GM21619 (cell line): ENCODE results near the gene RPRD1B.
A peak's percentile ranks its signal among the peaks of the same experiment; 100 is the strongest.
"Not testable (repeated sequence)": the region's sequence is repeated elsewhere in the genome, so short reads cannot be mapped to it uniquely, and the experiment has no call there.

Experiments
- ATAC-seq: cut with Tn5 transposase; IDR thresholded peaks from one replicate; pipeline ENCODE4 v1.9.1; 2021; ENCODE audit not compliant: unreplicated experiment

The RPRD1B gene

DNA sequence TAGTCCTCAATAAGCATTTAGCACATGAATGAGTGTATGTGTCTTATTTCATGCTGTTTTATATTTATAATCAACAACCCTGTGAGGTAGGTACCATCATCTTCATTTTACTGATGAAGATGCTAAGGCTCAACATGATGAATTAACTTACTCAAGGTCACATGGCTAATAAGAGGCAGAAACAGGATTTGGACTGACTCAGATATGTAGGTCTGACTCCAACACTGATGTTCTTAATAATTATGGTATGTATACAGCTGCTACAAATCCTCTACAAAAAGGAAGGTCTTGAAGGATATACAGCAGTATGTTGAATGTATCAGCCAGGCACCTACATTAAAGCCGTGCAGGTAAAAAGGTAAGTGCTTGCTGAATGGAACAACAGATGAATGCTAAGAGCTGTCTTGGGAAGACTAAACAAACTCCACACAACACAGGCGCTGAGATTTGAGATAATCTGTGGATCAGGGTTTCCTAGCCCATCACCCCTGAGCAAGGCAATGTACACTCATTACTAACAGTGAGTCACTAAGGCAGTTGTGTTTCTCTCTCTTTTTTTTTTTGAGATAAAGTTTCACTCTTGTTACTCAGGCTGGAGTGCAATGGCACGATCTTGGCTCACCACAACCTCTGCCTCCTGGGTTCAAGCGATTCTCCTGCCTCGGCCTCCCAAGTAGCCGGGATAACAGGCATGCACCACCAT is 32.2 kb upstream of the RPRD1B start:
- ATAC-seq = no peak

DNA sequence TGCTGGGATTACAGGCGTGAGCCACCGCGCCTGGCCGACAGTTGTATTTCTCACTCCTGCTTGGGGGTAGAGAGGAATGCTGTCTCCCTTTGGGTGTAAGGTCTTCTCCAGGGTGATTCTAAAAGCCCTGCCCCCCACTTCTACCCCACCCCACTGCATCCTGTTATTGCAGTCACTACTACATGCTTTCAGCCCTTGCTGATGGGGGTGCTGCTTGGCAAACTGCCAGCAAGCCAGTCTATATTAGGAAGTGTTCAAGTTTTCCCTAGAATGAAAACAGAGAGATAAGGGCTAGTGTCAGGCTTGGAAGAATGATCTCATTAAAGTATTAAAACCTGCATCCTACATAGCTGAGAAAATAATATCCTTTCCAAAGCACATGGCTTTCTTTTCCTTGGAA is 31.6 kb upstream of the RPRD1B start:
- ATAC-seq = no peak

DNA sequence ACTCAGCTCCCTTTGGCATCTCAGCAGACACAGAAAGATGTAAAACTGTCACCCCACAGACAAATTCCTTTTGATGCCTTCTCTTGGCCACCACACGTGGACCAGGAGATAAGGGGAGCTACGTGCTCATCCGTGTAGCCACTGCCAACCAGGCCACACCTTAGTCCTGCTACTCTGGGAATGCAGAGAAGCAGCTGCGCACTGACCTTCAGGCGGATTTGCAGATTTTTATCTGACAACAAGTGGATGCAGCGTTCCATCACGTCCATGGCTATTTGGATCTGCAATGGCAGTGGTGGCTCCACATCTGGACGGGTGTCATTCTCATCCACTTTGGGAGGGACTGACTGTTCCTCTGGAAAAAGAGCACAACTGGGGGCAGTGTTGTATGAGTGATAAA is 31.1 kb upstream of the RPRD1B start:
- no peak for ATAC-seq

DNA sequence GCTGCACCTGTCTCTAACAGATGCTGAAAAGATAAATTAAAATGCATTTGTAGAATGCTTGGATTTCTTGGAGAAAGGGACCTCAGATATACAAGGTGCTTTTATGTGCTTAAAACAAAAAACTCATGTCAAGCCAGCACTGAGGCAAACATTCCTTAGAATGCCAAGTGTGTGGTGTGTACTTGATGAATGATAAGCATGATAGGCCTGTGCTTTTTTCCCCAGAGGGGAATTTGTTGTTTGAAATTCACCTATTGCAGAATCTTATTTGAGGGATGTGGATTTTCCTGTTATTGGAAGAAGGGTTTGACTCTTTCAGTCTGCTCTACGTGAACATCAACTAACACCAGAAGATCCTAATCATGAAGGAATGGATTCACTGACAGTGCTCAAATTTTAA is 29.1 kb upstream of the RPRD1B start:
- ATAC-seq = no peak

DNA sequence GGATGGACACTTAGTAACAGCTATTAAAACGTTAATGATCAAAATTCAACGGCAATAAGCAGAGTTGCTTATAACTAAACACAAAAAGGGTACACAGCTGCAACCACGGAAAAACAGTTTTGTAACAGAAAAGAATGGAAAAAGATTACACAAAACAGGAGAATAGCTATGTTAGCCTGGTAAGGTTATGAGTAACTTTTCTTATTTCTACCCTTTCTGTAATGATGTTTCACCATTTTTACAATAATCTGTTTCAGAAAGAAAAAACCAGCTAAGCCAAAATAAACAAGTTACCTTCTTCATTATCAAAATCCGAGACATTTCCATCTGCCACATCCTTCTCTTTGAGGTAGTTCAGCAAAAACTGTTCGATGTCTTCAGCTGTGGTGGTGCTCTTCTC is 27.6 kb upstream of the RPRD1B start:
- no peak for ATAC-seq

DNA sequence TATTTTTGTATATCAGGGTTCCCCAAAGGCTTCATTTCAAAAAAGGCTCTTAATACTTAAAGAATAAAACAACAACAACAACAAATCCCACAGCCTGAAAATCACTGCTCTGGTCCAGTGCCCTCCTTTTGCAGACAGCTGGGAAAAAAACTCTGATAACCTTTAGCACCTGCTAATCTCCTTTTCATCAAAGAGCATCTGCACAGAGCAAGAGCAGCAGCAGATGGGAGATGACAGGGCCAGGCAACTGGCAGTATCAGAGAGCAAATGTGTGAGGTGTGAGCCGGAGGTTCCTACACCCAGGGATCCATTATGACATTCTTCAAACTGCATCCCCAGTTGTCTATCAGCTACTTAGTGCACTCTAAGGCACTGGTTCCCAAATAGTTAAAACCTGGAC is 26.0 kb upstream of the RPRD1B start:
- ATAC-seq = no peak

DNA sequence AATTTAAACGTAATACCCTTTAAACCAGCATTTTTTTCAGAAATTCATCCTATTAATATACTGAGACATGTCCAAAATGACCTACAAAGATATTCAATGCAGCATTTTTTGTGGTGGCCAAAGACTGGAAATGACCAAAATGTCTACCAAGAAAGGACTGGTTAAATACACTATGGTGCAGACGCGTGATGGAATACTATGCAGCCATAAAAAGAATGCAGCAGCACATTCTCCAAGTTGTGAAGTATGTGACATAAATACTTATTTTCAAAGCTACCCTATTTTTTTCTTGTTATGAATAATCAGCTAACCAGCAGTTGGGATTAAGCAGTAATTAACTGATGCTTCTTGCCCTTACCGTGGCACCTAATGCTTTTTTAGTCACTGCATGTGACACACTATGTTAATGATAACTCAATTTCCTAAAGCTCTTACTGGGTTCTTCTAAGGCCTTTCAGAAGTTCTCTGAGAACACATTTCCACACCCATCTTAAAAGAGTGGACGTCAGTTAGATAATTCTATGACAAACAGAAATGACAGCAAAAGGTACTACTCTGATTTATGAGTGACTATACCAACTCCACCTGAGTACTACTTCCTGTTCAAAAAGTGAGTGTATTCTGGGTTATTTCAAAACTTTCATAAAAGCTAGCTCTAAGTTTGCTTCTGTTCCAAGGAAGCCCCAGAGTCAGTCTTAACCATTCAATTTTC is 25.2 kb upstream of the RPRD1B start:
- no peak for ATAC-seq

DNA sequence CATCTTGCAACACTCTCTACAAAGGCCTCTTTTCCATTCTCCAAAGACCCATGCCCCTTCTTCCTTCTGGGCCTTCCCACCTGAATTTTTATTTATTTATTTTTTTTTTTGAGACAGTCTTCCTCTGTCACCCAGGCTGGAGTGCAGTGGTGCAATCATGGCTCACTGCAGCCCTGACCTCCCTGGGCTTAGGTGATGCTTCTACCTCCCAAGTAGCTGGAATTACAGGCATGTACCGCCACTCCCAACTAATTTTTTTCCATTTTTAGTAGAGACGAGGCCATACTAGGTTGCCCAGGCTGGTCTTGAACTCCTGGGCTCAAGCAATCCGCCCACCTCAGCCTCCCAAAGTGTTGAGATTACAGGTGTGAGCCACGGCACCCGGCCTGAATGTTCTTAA is 24.1 kb upstream of the RPRD1B start:
- not testable (repeated sequence) for ATAC-seq

DNA sequence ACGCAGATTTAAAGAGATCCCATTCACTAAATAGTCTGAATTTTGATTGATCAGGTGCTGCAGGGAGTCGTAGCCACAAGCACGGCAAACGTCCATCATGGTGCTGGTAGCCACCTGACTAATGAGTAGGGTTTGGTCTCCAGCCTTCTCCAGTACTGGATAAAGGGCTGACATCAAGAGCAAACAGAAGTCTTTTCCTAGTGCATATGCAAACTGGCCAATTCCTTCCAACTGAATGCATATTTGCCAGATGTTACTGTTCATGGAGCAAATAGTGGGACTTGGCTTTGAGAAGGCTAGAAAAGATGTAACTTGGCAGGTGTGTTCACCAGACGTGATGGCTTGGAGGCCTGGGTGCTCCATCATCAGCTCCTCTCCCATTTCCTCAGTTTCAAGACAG is 21.9 kb upstream of the RPRD1B start:
- no peak for ATAC-seq

DNA sequence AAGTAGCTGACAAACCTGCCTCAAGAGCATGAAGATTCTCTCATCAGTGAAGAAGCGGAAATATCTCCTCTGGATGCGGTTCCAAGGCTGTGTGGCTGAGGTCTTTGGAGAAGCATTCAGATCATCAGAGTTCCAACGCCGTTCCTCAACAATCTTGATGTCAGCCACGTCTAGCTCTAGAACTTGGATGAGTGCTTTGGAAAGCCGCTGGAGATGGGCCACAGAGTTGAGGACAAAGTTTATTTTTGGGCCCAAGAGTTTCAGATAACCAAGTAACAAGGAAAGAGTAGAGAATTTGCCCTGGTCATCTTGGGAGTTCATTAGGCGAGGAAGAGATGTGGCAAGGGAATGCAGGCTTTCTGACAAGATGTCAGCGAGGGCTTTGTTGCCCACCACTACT is 21.2 kb upstream of the RPRD1B start:
- ATAC-seq = no peak

DNA sequence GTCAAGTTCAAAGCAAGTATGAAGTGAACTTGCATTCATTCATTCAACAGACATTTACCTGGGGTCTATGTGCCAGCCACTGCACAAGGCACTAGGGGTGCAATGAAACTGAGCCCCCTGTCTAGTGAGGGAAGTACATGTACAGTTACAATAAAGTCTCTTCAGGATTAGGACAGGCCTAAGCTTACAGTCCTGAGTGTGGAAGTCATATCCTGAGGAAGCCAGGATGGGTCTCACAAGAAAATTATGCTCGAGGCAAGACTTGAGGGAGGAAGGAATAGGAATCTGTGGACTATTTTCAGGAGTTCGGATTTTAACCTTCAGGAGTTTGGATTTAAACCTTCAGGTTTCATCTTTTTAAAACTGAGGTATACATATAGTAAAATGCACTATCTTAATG is 19.7 kb upstream of the RPRD1B start:
- ATAC-seq = no peak

DNA sequence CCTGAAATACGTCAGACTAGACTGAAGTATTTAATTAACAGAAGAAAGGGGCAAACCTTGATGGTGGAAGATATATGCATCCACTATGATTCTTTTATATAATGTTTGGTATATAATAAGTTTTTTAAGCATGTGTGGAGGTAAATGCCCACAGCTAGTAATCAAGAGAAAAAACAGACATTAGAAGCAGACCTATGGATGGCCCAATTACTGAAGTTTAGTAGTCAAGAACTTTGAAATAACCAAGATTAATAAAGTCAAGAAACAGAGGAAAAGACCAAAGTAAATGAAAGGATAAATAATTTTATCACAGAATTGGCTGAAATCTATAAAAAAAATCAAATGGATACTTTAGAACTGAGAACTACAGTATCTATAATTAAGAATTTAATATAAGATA is 15.6 kb upstream of the RPRD1B start:
- no peak for ATAC-seq

DNA sequence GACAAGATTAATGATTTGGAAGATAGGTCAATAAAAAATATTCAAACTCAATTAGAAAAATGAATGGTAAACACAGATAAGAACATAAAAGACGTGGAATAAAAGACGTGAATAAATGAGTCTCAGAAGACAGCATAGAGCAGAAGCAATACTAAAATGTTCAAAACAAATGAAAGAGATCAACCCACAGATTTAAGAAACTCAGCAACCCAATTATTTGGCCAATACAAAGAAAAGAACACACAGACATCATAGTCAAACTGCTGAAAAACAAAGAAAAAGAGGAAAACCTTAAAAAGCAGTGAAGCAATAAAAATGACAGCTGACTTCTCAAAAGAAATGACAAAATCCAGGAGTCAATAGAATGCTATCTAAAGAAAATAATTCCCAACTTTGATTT is 15.2 kb upstream of the RPRD1B start:
- no peak for ATAC-seq

DNA sequence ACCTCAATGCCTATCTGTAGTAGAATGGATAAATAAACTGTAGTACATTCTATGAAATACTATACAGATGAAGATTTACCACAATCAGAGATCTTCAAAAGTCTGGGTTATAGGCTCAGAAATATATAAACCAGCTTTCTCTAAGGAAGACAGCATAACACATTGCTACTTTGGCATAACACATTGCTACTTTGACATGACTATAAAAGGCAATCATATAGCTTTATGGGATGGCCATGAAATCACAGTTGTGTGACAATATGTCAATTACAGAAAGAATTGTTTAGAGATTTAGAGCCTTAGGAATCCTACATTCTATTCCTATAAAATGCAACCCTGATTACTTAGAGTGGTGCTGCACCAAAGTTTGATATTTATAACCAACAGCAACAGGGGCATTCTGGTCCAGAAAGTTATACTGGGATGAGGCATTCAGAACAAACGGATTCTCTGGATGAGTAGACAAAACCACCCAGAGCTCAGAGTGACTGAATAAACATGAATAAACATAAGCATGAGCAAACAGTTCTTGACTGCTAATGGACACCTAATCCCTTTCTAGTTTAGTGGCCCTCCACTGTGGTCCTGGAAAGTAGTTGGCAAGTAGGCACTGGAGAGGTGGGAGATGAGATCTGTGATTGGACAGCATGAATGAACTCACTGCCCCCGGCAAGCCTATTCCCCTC is 12.3 kb upstream of the RPRD1B start:
- no peak for ATAC-seq

DNA sequence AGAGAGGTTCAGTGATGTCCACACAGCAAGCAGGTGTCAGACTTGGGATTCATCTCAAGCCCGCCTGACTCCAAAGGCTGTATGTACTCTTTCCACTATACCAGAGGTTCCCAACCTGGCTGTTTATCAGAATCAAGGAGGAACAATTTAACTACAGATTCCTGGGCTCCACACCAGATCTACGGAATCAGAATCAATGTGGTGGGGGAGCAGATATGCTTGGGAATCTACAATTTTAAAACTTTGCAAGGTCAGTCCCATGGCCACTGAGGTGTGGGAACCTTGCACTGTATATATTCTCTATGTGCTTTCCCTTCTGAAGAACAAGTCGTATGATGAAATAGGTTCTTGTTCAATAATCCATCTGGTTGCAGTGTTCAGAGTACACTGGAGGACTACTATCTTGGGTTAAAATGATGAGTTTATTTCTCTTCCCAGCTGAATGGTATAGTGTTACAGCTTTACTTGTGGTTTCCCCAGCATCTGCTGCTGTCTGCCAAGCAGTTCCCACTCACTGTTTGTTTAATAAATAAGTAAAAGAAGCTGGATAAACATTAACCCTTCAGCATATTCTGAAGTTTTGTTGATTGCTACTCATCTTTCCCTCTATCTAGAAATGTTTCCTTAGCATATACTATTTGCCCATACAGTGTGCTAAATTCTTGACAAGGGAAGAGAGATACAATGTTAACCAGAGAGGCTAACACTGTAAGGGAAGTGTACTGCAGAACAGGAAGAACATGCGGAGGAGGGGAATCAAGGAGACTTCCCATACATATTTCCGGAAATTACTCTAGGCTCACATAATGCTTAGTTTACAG is 10.2 kb upstream of the RPRD1B start:
- no peak for ATAC-seq

DNA sequence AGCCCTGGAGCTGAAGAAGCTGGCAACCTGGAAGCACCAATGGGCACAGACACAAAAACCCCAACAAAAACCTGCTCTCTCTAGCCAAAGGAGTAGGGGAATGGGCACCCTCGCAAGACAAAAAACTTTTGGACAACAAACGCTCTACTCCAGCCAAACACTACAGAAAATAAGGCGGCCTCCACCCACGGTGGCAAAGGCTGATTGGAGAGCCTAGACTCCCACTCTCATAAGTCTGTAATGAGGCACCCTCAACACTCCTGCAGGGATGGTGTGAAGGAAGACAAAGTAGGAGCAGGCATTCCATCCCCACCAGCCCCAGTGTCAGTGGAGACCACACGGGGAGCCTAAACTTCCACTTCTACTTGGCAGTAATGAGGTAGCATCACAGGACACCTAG is 9.1 kb upstream of the RPRD1B start:
- no peak for ATAC-seq

DNA sequence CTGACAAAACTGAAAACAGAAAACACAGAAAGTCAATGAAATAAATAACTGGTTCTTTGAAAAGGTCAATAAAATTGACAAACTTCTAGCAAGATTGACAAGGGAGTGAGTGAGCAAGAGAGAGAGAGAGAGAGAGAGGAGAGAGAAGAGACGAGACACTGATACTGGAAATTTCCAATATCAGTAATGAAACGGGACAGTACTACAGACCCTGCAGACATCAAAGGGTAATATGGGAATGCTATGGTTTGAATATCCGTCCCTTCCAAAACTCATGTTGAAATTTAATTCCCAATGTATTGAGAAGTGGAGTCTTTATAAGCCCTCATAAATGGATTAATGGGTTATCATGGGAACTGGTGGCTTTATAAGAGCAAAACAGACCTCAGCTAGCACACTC is 4.1 kb upstream of the RPRD1B start:
- no peak for ATAC-seq

DNA sequence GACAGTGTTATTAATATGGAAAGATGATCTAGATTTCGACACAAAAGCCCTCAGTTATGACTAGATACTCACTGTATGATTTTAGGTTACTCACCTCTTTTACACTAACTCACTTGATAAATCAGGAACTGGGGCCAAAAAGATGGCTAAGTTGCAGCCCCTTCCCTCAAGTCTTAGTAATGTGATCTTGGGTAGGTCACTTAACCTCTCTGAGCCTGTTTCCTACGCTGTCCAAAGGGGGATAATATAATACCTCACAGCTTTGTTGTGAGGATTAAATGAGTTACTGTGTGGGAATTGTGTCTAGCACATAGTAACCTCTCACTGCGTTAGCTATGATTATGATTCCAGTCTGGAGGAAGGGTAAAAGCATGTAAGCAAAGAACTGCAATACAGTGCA is 1.6 kb upstream of the RPRD1B start:
- ATAC-seq = no peak

DNA sequence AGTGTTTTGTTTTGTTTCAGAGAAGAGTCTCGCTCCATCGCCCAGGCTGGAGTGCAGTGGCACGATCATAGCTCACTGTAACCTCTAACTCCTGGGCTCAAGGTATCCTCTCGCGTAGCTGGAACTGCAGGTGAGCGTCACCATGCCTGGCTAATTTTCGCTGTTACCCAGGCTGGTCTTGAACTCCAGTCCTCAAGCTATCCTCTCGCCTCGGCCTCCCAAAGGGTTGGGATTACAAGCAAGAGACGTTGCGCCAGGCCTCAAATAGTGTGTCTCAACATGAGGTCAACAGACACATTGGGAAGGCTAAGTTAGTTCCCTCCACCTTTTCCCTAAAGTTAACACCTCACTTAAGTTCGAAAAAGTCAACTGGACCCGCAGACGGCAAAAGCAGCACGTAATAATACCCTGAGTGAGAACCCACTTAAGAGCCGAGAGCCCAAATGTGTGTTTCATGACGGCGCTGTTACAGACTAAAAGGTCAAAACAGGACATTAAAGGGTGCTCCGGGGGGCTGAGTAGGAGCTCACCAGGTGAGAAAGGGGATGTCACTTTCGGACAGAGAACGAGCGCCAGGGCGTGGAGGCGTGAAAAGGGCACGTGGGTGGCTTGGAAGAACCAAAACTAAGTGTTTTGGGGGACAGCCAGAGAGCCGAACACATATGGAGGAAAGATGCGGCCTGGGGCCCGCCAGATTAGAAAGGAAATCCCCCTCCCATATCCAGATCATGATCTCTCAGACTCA is 789 bp upstream of the RPRD1B start:
- peak; percentile 44 for ATAC-seq

DNA sequence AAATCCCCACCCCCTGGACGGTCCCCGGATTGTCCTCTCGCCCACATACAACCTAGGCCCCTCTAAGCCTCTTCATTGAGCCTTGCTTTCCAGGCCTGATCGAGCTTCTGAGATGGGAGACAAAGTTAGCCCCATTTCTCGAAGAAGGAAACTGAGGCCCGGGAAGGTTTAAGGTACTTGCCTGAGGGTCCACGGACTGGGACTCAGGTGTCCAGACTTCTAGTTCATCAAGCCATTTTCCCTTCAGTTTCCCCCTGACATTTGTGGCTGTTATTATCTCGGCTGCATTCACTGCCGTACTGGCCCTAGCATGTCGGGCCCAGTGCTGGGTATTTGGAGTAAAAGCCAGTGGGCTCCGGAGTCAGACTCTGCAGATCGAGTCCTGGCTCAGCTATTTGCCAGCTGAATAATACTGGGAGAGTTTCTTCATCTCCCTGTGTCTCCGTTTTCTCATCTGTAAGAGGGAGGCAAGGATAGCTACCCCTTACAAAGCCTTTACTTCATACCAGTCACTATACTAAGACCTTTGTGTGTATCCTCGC is 633 bp downstream of the RPRD1B start:
- peak; percentile 5 for ATAC-seq

DNA sequence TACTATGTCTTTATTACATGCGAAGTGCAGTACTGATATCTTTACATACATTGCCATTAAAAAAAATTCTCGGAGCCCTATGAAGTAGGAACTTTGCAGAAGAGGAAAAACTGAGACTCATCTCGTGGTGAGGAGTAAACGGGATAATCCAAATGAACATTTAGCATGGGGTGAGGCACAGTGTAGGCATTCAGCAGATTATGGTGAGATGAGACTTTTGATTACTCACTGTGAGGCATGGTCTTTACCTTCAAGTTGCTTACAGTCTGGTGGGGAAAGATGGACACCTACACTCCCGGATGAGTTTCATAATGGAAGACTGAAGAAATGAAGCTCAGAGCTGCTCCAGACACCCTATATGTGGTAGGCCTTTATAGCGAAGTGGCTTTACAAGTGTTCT is 1.4 kb downstream of the RPRD1B start:
- no peak for ATAC-seq
